NCI-H146 treated with DMSO at 0.1 percent for 48 hours (cell line): ENCODE results near the gene C16orf74.

ENCODE experiments used
- DNase-seq: peaks from one replicate; lab custom pipeline; 2025; ENCODE audit not compliant: unreplicated experiment; lab: John Stamatoyannopoulos, UW

The C16orf74 gene

GRCh38 chr16:85774811-85775210 is 23.9 kb upstream of the C16orf74 start:
- no peak for DNase-seq

- no peak for DNase-seq
Observed at GRCh38 chr16:85774136-85774535, 23.2 kb upstream of the C16orf74 start.

- DNase-seq: no peak
Observed at GRCh38 chr16:85773044-85773443, 22.1 kb upstream of the C16orf74 start.

- no peak for DNase-seq
Observed at GRCh38 chr16:85770741-85771140, 19.8 kb upstream of the C16orf74 start.

- no peak for DNase-seq
Observed at GRCh38 chr16:85768199-85768598, 17.3 kb upstream of the C16orf74 start.

GRCh38 chr16:85767531-85767930 is 16.6 kb upstream of the C16orf74 start:
- DNase-seq: no peak

- no peak for DNase-seq
Observed at GRCh38 chr16:85765767-85766166, 14.9 kb upstream of the C16orf74 start.

GRCh38 chr16:85765211-85765610 is 14.3 kb upstream of the C16orf74 start:
- no peak for DNase-seq

- no peak for DNase-seq
Observed at GRCh38 chr16:85763616-85764015, 12.7 kb upstream of the C16orf74 start.

GRCh38 chr16:85762970-85763369 is 12.1 kb upstream of the C16orf74 start:
- no peak for DNase-seq

GRCh38 chr16:85761861-85762260 is 11.0 kb upstream of the C16orf74 start:
- DNase-seq: no peak

GRCh38 chr16:85759631-85760419 is 8.9 kb upstream of the C16orf74 start:
- peak; percentile 12 for DNase-seq

GRCh38 chr16:85759136-85759535 is 8.2 kb upstream of the C16orf74 start:
- no peak for DNase-seq

- no peak for DNase-seq
Observed at GRCh38 chr16:85757341-85757822, 6.5 kb upstream of the C16orf74 start.

- no peak for DNase-seq
Observed at GRCh38 chr16:85755929-85756768, 5.3 kb upstream of the C16orf74 start.

- DNase-seq: no peak
Observed at GRCh38 chr16:85754413-85754812, 3.5 kb upstream of the C16orf74 start.

GRCh38 chr16:85753976-85754375 is 3.1 kb upstream of the C16orf74 start:
- no peak for DNase-seq

- no peak for DNase-seq
Observed at GRCh38 chr16:85753559-85753958, 2.7 kb upstream of the C16orf74 start.

GRCh38 chr16:85752511-85753420 is 1.9 kb upstream of the C16orf74 start:
- no peak for DNase-seq

GRCh38 chr16:85751698-85752501 is 1.0 kb upstream of the C16orf74 start:
- no peak for DNase-seq
